T-cell (primary cell): ENCODE data around the gene MAPK8IP3. TPM values are rescaled to one million over a fixed set of nuclear protein-coding genes. Genes with fewer than 3 reads are reported as not detected.
"Not testable (repeated sequence)": the region's sequence is repeated elsewhere in the genome, so short reads cannot be mapped to it uniquely, and the experiment has no call there.

Experiments used
- ATAC-seq, 4 experiments: fragments of 200-7000 bp in 3 of 4; fragments of 150-1000 bp in 1 of 4; cut with Tn5 transposase; replicated peaks in 1 of 4; 1 replicate in 3 of 4; 2 replicates in 1 of 4; pipeline ENCODE4 v1.10.0; 2021; ENCODE audit warnings: moderate library complexity in 3 of 4, mild to moderate bottlenecking in 2 of 4, moderate number of reproducible peaks in 1 of 4
- CTCF ChIA-PET, 2 donors: fragments of 300-600 bp; sonication (Branson Sonifier 250); formaldehyde crosslinking; loops; one replicate each; lab custom pipeline; 2022; ENCODE audit warnings: antibody characterized with exemption in 2 of 2; lab: Charles Lee
- POLR2A ChIA-PET, 2 donors: fragments of 300-600 bp; sonication (Branson Sonifier 250); formaldehyde crosslinking; loops; one replicate each; lab custom pipeline; 2022; ENCODE audit warnings: antibody characterized with exemption in 2 of 2; lab: Charles Lee
- DNase-seq, 35 experiments: peaks; one replicate each; pipeline versions ENCODE4 v3.0.0 to v3.0.0-alpha.2; 2013 to 2023
- H3K27ac ChIP-seq: one replicate; pipeline ENCODE4 v1.5.1; 2013; ENCODE audit warnings: low read length
- H3K27me3 ChIP-seq, 2 experiments: replicated peaks in 1 of 2; 1 replicate in 1 of 2; 2 replicates in 1 of 2; pipeline versions ENCODE4 v1.6.1 to v1.7.0; 2013; ENCODE audit warnings: low read length in 1 of 2, mixed read lengths in 1 of 2; ENCODE audit not compliant: control insufficient read depth in 2 of 2, insufficient read depth in 2 of 2; ENCODE audit errors: extremely low read depth in 1 of 2
- H3K36me3 ChIP-seq, 2 donors: 1 replicate in 1 of 2; 2 replicates in 1 of 2; pipeline versions ENCODE4 v1.6.1 to v1.7.0; 2013; ENCODE audit warnings: low read length in 1 of 2; ENCODE audit not compliant: control insufficient read depth in 2 of 2, insufficient read depth in 1 of 2; ENCODE audit errors: extremely low read depth in 1 of 2
- H3K4me1 ChIP-seq, 2 experiments: 1 replicate in 1 of 2; 2 replicates in 1 of 2; pipeline versions ENCODE4 v1.6.1 to v1.7.0; 2013; ENCODE audit warnings: low read length in 2 of 2, mixed read lengths in 1 of 2; ENCODE audit not compliant: insufficient read depth in 2 of 2, control insufficient read depth in 1 of 2; ENCODE audit errors: extremely low read depth in 1 of 2
- H3K4me3 ChIP-seq, 2 donors: 1 replicate in 1 of 2; 2 replicates in 1 of 2; pipeline versions ENCODE4 v1.5.1 to v1.7.0; 2013; ENCODE audit warnings: mild to moderate bottlenecking in 2 of 2, low read length in 1 of 2, moderate library complexity in 1 of 2; ENCODE audit not compliant: control insufficient read depth in 1 of 2; ENCODE audit errors: extremely low read depth in 1 of 2
- H3K9me3 ChIP-seq: 2 replicates; pipeline ENCODE4 v1.7.0; 2013
- H3K27ac Mint-ChIP-seq, 2 donors: one replicate each; pipeline ENCODE4 v1.8.0; 2020 to 2021; ENCODE audit warnings: mild to moderate bottlenecking in 2 of 2, mixed read lengths in 2 of 2
- H3K27me3 Mint-ChIP-seq, 2 donors: one replicate each; pipeline ENCODE4 v1.8.0; 2021 to 2022; ENCODE audit warnings: mixed read lengths in 2 of 2
- H3K36me3 Mint-ChIP-seq: one replicate; pipeline ENCODE4 v1.8.0; 2021; ENCODE audit warnings: mixed read lengths
- H3K4me1 Mint-ChIP-seq, 3 donors: one replicate each; pipeline ENCODE4 v1.8.0; 2020 to 2022; ENCODE audit warnings: mixed read lengths in 3 of 3, mild to moderate bottlenecking in 1 of 3
- H3K4me3 Mint-ChIP-seq, 3 donors: one replicate each; pipeline ENCODE4 v1.8.0; 2020 to 2022; ENCODE audit warnings: mild to moderate bottlenecking in 3 of 3, mixed read lengths in 3 of 3, moderate library complexity in 3 of 3
- H3K9me3 Mint-ChIP-seq, 3 donors: one replicate each; pipeline ENCODE4 v1.8.0; 2020 to 2022; ENCODE audit warnings: mixed read lengths in 3 of 3
- WGBS: methylation state at CpG from one replicate; pipeline ENCODE4 v1.1.5; 2013; ENCODE audit warnings: missing lambda C conversion rate; ENCODE audit not compliant: insufficient coverage; 5-methylcytosine and 5-hydroxymethylcytosine counted together
- total RNA-seq, 35 experiments: library from RNA in 6 of 35; stranded (reverse) in 6 of 35; fragments of 120-200 nt in 1 of 35; gene quantifications; one replicate each; pipeline versions ENCODE4 v1.2.1 to v1.2.4 and lab custom pipeline; 2013 to 2026

The MAPK8IP3 gene
- total RNA-seq, 5 donors from 2014 or later (not counting 1 experiment from before 2014, with no cell fraction given): 216 to 309 (median 290) TPM

GRCh38 chr16:1696863-1697262 lies 9.1 kb upstream of the MAPK8IP3 start:
- no peaks in the 10 kb centered on the region for H3K4me1 Mint-ChIP-seq
- no peak overlapping the region for H3K27ac Mint-ChIP-seq
- Histone ChIP-seq H3K4me1 (no peaks in the 10 kb centered on the region), H3K27me3 (no peaks in the 10 kb centered on the region), H3K36me3 (peaks cover 22 to 73% of the 10 kb centered on the region in 2 donors), H3K27ac (no peak overlapping the region), H3K9me3 (no peaks in the 10 kb centered on the region), H3K4me3 (no peak overlapping the region)
- H3K27me3 Mint-ChIP-seq: no peaks in the 10 kb centered on the region
- no peak overlapping the region for H3K4me3 Mint-ChIP-seq
- DNase-seq: no peak
- H3K9me3 Mint-ChIP-seq: no peaks in the 10 kb centered on the region
- ChIA-PET POLR2A (no interaction called here), CTCF (no interaction called here)
- no peak for ATAC-seq
- peaks cover 40% of the 10 kb centered on the region for H3K36me3 Mint-ChIP-seq
- WGBS: 95% methylated on average over 4 of the region's 5 CpGs

DNA sequence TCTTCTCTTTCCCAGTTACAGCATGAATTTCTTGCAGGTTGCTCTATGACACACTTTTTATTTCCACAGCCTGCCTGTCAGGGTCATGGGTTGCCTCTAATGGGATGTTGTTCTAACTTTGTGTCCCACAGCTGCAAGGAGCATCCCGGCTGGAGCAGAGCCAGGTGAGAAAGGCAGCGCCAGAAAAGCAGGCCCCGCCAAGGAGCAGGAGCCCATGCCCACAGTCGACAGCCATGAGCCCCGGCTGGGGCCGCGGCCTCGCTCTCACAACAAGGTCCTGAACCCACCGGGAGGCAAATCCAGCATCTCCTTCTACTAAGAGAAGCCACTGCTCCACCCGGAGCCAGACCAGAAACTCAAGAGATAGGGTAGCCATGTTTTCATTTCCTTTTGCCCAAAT lies 7.3 kb upstream of the MAPK8IP3 start:
- H3K4me3 Mint-ChIP-seq: no peak overlapping the region
- CTCF ChIA-PET: no interaction called here
- no peaks in the 10 kb centered on the region for H3K9me3 Mint-ChIP-seq
- no peak for DNase-seq
- H3K27me3 Mint-ChIP-seq: no peaks in the 10 kb centered on the region
- Histone ChIP-seq H3K4me3 (no peak overlapping the region), H3K9me3 (no peaks in the 10 kb centered on the region), H3K27me3 (no peaks in the 10 kb centered on the region), H3K4me1 (no peaks in the 10 kb centered on the region), H3K27ac (no peak overlapping the region), H3K36me3 (peaks cover 13 to 57% of the 10 kb centered on the region in 2 donors)
- 99% methylated on average over 8 of the region's 10 CpGs for WGBS
- H3K4me1 Mint-ChIP-seq: no peaks in the 10 kb centered on the region
- peaks cover 28% of the 10 kb centered on the region for H3K36me3 Mint-ChIP-seq
- H3K27ac Mint-ChIP-seq: peak overlapping the region in 1 of 2 donors; percentile 72
- no peak for ATAC-seq
- POLR2A ChIA-PET: no interaction called here

GRCh38 chr16:1700246-1700645 lies 5.7 kb upstream of the MAPK8IP3 start:
- Mint-ChIP-seq H3K27me3 (no peaks in the 10 kb centered on the region), H3K36me3 (peaks cover 21% of the 10 kb centered on the region), H3K4me1 (peaks cover under 1 to 8% (median 5%) of the 10 kb centered on the region in 3 donors), H3K4me3 (no peak overlapping the region), H3K9me3 (no peaks in the 10 kb centered on the region), H3K27ac (no peak overlapping the region)
- Histone ChIP-seq H3K27me3 (no peaks in the 10 kb centered on the region), H3K36me3 (peaks cover 9 to 47% of the 10 kb centered on the region in 2 donors), H3K27ac (no peak overlapping the region), H3K9me3 (no peaks in the 10 kb centered on the region), H3K4me1 (peaks cover 0 to 7% of the 10 kb centered on the region in 2 experiments), H3K4me3 (no peak overlapping the region)
- ChIA-PET POLR2A (no interaction called here), CTCF (no interaction called here)
- ATAC-seq (no peak), DNase-seq (no peak)
- 100% methylated on average over 3 of the region's 3 CpGs for WGBS

DNA sequence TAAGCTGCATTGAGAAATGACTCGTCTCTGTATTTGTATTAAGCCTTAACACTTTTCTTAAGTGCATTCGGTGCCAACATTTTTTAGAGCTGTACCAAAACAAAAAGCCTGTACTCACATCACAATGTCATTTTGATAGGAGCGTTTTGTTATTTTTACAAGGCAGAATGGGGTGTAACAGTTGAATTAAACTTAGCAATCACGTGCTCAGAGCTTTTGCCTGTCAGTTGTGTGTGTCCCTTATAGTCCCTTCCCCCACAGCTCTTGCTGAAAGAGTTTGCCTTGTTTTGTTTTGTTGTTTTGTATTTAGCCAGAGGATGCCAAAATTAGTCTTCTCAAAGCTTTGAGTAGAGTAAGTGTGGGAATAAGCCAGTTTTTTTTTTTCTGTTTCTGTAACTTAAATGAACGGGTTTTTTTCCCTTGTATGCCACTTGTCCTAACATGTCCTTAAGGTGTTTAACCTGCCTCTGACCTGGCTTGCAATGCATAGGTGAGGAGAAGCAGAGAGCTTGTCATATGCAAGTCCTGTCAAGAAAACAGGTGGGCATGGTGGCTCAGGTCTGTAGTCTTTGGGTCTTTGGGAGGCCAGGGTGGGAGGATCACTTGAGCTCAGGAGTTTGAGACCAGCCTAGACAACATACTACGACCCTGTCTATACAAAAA lies 4.6 kb upstream of the MAPK8IP3 start:
- H3K27me3 ChIP-seq: no peaks in the 10 kb centered on the region
- ATAC-seq (no peak), DNase-seq (no peak)
- no peak overlapping the region for H3K4me3 ChIP-seq
- Mint-ChIP-seq H3K4me3 (no peak overlapping the region), H3K27me3 (no peaks in the 10 kb centered on the region), H3K4me1 (peaks cover 3 to 13% (median 10%) of the 10 kb centered on the region in 3 donors), H3K9me3 (no peaks in the 10 kb centered on the region), H3K27ac (peak overlapping the region in 1 of 2 donors; percentile 53), H3K36me3 (peaks cover 21% of the 10 kb centered on the region)
- ChIA-PET POLR2A (interaction anchor here in 1 of 2 donors (0.7 kb wide), 1 partner anchor 20 kb away, joined by 3 read pairs; no protein-coding TSS in a partner anchor), CTCF (no interaction called here)
- peaks cover 0 to 11% of the 10 kb centered on the region in 2 experiments for H3K4me1 ChIP-seq
- H3K27ac ChIP-seq: no peak overlapping the region
- no CpG with 5 or more reads among the region's 6 CpGs for WGBS
- H3K9me3 ChIP-seq: no peaks in the 10 kb centered on the region
- peaks cover 9 to 43% of the 10 kb centered on the region in 2 donors for H3K36me3 ChIP-seq

DNA sequence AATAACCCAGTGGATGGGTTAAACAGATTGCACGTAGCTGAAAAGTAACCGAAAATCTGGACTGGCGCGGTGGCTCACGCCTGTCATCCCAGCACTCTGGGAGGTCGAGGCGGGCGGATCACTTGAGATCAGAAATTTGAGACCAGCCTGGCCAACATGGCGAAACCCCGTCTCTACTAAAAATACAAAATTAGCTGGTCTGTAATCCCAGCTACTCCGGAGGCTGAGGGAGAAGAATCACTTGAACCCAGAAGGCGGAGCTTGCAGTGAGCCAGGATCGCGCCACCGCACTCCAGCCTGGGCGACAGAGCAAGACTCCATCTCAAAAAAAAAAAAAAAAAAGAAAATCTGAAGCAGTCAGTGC lies 689 bp upstream of the MAPK8IP3 start:
- POLR2A ChIA-PET: interaction anchor here in 1 of 2 donors (0.6 kb wide), 1 partner anchor 326 kb away, joined by 3 read pairs; no protein-coding TSS in a partner anchor
- Histone ChIP-seq H3K36me3 (peaks cover 3 to 15% of the 10 kb centered on the region in 2 donors), H3K4me1 (peaks cover 0 to 44% of the 10 kb centered on the region in 2 experiments), H3K4me3 (peak overlapping the region; percentile 89 to 98), H3K27ac (peak overlapping the region; percentile 72)
- peak overlapping the region; percentile 97 for H3K27ac Mint-ChIP-seq
- DNase-seq: peak in 6 of 35 experiments; percentile 5 to 46 (median 16)
- not testable (repeated sequence) for H3K9me3 Mint-ChIP-seq, H3K9me3 ChIP-seq, H3K27me3 Mint-ChIP-seq, H3K27me3 ChIP-seq, H3K36me3 Mint-ChIP-seq
- 0% methylated on average over 11 of the region's 16 CpGs for WGBS
- CTCF ChIA-PET: interaction anchor here in 1 of 2 donors (0.6 to 2.9 kb wide), 9 partner anchors 14 to 1161 kb away, joined by 3 to 16 read pairs (median 6); partner anchors contain the start of genes CRAMP1, IFT140, JPT2 and NUBP2
- ATAC-seq: peak in 3 of 4 experiments; percentile 5 to 35 (median 6)
- peaks cover 34 to 40% (median 34%) of the 10 kb centered on the region in 3 donors for H3K4me1 Mint-ChIP-seq
- peak overlapping the region; percentile 98 to 99 (median 99) for H3K4me3 Mint-ChIP-seq

GRCh38 chr16:1706386-1707192 lies 594 bp downstream of the MAPK8IP3 start:
- ChIA-PET POLR2A (interaction anchor here (0.6 to 1.1 kb wide), 2 partner anchors 10 to 75 kb away, joined by 3 read pairs; no protein-coding TSS in a partner anchor), CTCF (interaction anchor here in 1 of 2 donors (0.6 to 2.9 kb wide), 11 partner anchors 17 to 285 kb away, joined by 3 to 16 read pairs (median 5); partner anchors contain the start of genes CRAMP1, IFT140, JPT2 and NUBP2)
- Histone ChIP-seq H3K4me1 (peaks cover 0 to 49% of the 10 kb centered on the region in 2 experiments), H3K27me3 (no peaks in the 10 kb centered on the region), H3K9me3 (no peaks in the 10 kb centered on the region), H3K4me3 (peak overlapping the region; percentile 89 to 99), H3K27ac (peak overlapping the region; percentile 67), H3K36me3 (peaks cover 0 to 11% of the 10 kb centered on the region in 2 donors)
- Mint-ChIP-seq H3K4me3 (peak overlapping the region; percentile 90 to 99 (median 98)), H3K4me1 (peaks cover 38 to 44% (median 41%) of the 10 kb centered on the region in 3 donors), H3K9me3 (no peaks in the 10 kb centered on the region), H3K27me3 (no peaks in the 10 kb centered on the region), H3K36me3 (no peaks in the 10 kb centered on the region), H3K27ac (peak overlapping the region; percentile 77 to 87)
- 0% methylated on average over 35 of the region's 62 CpGs for WGBS
- ATAC-seq: peak; percentile 41 to 48 (median 44)
- peak in 33 of 35 experiments; percentile 31 to 66 (median 46) for DNase-seq
